ENCODE measurements around the gene TTLL10. TPM values are rescaled to one million over a fixed set of nuclear protein-coding genes. Genes with fewer than 3 reads are reported as not detected.

TTLL10 gene
- polyA plus RNA-seq, 5 donors: 0.47 to 2.9 (median 1.7) TPM

DNA sequence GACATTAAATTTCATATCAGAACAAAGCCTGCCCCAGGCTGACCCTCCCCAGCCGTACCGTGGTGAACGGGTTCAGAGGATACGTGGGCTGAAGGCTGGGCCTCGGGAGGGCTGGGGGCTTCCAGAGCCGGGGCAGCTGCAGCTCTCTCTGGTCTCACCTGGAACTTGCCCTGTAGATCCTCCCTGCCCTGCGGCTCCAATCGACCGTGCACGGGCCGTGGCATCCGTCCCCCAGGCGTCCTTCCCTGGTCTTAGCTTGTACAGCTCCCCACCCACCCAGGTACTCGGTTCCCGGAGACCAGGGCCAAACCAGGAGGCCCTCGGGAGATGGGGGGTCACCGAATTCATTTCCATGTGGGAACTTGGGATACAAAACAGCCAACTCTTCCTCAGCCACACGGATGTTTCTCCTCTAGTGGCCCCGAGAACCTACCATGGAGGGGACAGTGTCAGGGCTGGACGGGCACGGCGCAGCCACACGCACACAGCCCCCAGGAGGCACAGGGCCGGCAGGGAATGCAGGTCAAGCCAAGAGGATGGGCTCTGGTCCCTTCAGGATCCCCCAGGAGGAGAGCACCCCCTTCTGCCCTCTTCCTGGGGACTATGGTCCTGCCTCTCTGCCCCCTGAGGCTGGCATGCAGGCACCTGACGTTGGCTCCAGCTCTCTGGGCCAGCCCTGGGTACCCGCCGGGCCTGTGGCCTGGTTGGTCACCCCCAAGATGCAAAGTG, 61.5 kb downstream of the TTLL10 start:
- no peak for DNase-seq

- no peak for DNase-seq
Observed at GRCh38 chr1:1236176-1236763, 62.6 kb downstream of the TTLL10 start.

DNA sequence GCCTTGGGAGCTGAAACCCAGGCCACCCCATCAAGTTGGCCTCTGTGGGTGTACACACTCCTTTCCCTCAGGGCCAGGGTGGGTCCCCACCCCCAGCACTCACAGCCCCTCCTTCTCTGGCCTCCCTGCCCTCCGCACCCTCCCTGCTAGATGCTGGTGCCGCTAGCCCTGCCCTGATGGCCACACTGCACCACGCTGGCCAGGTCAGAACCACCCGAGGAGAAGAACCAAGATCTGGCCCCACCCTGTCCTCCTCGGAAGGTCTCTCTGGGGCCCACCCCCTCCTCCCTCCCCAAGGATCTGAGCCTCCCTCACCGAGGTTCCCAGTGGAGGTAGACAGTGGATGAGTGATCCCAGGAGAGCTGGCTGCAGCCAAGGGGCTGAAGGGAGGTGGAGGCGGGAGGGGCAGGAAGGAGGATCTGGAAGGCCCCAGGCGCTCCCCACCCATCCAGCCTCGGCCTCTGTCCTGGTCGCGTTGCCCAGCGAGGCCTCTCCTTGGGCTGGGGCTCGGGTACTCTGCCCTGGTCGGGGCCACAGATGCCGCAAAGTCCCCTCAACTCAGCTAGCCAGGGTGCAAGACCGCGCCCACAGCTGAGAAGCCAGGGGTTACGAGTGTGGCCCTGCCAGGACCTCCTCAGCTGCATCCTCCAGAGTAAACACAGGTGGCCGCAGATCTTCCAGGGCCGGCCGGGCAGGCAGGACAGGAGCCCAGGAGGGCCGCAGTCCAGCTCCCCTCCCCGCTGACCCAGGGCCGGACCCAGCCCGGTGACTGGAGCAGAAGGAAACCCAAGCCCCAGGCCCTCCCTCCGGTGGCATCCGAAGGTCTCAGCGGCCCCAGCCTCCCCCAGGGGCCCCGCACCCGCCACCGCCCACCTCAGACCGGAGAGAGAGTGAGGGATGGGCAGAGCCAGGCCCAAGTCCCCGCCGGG, 63.5 kb downstream of the TTLL10 start:
- DNase-seq: no peak

- DNase-seq: no peak
Observed at GRCh38 chr1:1237874-1238701, 64.4 kb downstream of the TTLL10 start.

- no peak for DNase-seq
Observed at GRCh38 chr1:1238702-1239178, 65.1 kb downstream of the TTLL10 start.

- DNase-seq: no peak
Observed at GRCh38 chr1:1239227-1239613, 65.5 kb downstream of the TTLL10 start.

GRCh38 chr1:1239614-1240347, 66.1 kb downstream of the TTLL10 start:
- DNase-seq: no peak

DNA sequence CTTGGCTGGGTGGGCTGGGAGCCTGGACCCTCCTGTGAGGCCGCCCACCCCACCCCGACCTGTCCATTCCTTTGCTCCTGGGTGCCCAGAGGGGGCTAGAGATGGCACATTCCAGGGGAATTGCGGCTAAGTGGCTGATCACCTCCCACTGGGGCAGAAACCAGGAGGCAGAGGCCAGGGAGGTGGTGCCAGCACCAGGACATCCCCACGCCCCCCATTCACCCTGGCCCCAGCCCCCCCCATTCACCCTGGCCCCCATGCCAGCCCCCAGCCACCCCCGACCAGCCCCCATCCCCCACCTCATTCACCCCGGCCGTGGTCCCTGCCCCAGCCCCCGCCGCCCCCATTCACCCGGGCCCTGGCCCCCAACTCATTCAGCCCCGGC, 66.7 kb downstream of the TTLL10 start:
- DNase-seq: no peak

DNA sequence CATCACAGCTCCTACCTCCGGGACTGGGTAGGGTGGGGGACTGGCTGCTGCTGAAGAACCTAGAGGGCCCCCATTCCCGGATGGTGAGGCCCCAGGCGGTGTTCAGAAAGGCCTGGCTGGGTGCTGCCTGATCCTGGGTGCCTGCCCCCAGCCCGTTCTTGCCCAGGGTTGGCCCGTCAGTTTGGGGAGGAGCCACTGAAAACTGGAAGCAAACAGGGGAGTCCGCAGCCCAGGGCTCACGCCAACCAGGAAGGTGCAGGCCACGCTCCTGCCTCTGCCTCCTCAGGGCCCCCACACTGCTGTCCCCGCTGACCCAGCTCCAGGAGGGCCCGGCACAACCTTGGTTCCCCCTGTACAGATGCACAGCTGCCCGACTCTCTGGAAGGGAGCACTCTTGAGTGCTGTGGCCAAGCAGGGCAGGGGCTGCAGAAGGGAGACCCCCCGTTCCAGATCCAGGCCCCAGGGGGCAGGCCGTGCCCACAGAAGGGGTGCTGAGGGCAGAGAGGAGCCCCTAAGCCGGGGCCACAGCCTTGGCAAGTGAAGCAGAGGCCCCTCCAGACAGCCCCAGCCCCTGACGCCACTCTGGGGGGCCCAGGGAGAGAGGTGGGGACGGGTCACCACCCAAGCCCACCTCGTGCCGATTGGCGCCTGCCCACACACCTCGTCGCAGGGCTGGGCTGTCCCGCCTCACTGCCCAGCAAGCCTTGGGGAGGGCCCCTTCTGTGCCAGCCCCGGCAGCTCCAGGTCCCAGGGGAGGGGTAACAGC, 67.3 kb downstream of the TTLL10 start:
- no peak for DNase-seq

GRCh38 chr1:1241588-1242219, 68.0 kb downstream of the TTLL10 start:
- DNase-seq: no peak

DNA sequence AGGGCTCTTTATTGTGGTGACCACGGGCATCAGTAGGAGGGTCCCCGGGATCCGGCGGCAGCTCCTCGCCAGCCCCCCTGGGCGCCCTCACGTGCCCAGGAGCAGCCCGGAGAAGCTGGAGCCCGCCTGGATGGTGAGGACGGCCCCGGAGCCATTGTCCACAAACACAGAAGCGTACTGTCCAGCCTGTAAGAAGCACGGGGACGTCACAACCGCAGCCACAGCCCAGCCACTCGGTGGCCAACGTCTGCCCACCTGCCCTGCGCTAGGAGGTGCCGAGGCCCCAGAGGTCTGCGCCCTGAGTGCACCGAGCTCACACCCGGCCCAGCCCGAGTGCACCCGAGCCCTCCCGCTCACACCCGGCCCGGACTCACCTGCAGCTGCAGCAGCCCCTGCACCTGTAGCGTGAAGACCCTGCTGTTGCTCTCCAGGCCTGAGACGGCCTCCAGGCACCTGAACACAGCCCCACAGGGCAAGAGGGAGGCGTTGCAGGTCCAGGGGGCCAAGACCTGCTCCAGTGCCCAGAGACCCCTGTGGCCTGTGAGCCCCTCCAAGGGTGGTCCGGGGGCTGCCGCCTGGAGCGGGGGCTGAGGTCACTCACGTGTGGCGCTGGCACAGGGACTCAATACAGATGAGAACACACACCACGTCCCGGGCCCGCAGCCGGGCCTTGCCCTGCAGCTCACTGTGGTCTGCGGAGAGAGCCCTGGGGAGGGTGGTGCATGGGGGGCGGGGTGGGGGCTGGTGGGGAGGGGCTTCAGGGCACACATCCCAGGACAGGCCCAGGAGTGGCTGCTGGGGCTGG, 69.0 kb downstream of the TTLL10 start:
- no peak for DNase-seq

DNA sequence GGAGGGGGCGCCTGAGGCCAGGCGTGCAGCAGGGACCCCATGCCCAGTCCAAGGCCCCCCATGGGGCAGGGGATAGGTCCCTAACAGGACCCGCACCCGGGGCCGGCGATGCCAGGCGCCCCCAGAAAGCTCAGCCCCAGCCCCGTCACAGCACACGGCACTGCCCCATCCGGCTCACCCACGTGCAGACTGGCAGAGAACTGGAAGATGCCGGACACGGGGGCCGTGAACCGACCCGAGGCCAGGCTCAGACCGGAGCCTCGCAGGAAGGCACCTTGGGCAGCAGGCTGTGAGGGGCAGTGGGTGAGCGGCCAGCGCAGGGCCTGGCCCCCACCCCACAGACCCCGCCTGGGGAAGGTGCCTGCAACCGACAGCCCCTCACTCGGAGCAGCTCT, 69.6 kb downstream of the TTLL10 start:
- DNase-seq: no peak

GRCh38 chr1:1243807-1244191, 70.1 kb downstream of the TTLL10 start:
- DNase-seq: no peak

- no peak for DNase-seq
Observed at GRCh38 chr1:1244192-1244811, 70.6 kb downstream of the TTLL10 start.

DNA sequence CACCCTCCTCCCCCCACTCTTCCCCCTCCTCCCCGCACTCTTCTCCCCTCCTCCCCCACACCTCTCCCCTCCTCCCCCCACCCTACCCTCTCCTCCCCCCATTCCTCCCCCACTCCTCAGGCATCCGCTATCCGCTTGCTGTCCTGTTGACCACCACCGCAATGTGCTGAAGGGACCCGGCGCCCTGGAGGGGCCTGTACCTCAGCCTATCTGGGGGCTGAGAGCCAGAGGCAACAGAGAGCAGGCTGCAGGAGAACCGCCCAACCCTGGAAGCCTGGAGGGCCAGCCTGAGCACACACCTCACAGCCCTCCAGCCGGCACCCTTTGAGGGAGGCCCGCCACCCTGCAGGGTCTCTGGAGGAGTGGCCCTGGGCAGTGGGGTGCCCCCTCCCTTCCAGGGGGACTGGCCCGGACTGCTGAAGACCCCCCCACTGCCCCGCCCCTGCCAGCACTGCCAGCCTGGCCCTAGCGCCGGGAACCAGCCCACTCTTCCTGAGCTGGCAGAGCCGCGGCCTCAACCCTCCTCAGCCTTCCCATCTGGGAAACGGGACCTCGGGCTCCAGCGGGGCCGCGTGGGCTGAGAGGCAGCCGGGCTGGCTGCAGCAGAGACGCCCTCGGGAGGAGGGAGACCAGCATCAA, 71.6 kb downstream of the TTLL10 start:
- no peak for DNase-seq

GRCh38 chr1:1245817-1246576, 72.3 kb downstream of the TTLL10 start:
- DNase-seq: no peak

All from right lung (tissue), 5 donors.